ENCODE results near the gene STUM.
"Not testable (repeated sequence)": the region's sequence is repeated elsewhere in the genome, so short reads cannot be mapped to it uniquely, and the experiment has no call there.

DNA sequence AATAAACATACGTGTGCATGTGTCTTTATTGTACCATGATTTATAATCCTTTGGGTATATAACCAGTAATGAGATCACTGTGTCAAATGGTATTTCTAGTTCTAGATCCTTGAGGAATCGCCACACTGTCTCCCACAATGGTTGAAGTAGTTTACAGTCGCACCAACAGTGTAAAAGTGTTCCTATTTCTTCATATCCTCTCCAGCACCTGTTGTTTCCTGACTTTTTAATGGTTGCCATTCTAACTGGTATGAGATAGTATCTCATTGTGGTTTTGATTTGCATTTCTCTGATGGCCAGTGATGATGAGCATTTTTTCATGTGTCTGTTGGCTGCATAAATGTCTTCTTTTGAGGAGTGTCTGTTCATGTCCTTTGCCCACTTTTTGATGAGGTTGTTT lies 48.9 kb upstream of the STUM start:
- TF ChIP-seq, protein P1, sequence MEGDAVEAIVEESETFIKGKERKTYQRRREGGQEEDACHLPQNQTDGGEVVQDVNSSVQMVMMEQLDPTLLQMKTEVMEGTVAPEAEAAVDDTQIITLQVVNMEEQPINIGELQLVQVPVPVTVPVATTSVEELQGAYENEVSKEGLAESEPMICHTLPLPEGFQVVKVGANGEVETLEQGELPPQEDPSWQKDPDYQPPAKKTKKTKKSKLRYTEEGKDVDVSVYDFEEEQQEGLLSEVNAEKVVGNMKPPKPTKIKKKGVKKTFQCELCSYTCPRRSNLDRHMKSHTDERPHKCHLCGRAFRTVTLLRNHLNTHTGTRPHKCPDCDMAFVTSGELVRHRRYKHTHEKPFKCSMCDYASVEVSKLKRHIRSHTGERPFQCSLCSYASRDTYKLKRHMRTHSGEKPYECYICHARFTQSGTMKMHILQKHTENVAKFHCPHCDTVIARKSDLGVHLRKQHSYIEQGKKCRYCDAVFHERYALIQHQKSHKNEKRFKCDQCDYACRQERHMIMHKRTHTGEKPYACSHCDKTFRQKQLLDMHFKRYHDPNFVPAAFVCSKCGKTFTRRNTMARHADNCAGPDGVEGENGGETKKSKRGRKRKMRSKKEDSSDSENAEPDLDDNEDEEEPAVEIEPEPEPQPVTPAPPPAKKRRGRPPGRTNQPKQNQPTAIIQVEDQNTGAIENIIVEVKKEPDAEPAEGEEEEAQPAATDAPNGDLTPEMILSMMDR (conservative IDR thresholded peaks at IDR 0.05) = not testable (repeated sequence)
- TF ChIP-seq ZFX (IDR thresholded peaks at IDR 0.05) = not testable (repeated sequence)
